KBM-7 (cell line): Measurements from ENCODE around the gene KIDINS220.

Experiments used
- DNase-seq: peaks from one replicate; pipeline ENCODE4 v3.0.0-alpha.2; 2015
- in situ Hi-C: fragments of 300-500 bp; cut with MboI; formaldehyde crosslinking; loops from 2 replicates; pipeline ENCODE4 v1.14.3; 2020; ENCODE audit warnings: low sequenced_read_pairs, low pct_unique_long_range_greater_than_20kb, mixed read lengths

The KIDINS220 gene

DNA sequence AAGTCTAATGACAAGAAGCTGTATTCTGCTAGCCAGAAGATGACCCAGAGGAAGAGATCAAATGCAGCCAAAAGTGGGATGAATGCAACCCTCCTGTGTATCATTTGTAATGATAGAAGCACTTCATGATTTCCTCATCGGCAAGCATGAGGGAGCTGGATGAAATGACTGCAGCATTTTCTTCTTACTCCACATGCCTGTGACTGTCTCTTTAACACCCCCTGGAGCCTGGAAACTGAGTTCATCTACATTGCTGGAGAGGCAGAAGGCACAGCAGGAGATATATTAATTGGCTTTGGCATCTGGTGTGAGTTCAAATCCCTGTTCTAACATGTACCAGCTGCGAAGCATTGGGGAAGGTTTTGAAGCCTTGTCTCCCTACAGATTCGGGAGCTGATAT, 117.9 kb downstream of the KIDINS220 start:
- DNase-seq, result no peak
- in situ Hi-C loops, result loop anchor here (25.0 kb wide), 1 partner anchor 1607 kb away; no protein-coding TSS in a partner anchor

GRCh38 chr2:8714971-8715370, 122.4 kb downstream of the KIDINS220 start:
- in situ Hi-C loops, result loop anchor here (25.0 kb wide), 1 partner anchor 1603 kb away; no protein-coding TSS in a partner anchor
- no peak for DNase-seq

- no peak for DNase-seq
- in situ Hi-C loops, result loop anchor here (25.0 kb wide), 1 partner anchor 1602 kb away; no protein-coding TSS in a partner anchor
Observed at GRCh38 chr2:8714283-8714682, 123.1 kb downstream of the KIDINS220 start.

DNA sequence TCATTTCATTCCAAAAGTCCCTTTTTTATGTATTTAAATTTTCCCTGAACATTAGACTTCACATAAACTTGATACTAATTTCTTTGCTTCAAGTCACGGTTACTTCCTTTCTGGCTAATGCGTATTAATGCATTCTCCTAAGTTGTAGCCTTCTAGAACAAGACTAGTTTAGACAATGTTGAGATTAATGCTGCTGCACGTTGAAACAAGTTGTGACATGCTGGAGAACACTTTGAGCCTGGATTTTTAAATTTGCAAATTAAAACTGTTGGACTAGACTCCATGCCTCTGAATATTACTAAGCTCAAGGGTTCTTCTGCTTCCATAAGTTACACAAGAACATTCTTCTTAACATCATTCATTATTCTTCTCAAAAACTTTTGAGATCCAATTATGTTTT, 126.5 kb downstream of the KIDINS220 start:
- DNase-seq, result no peak
- in situ Hi-C loops, result loop anchor here (25.0 kb wide), 1 partner anchor 1599 kb away; no protein-coding TSS in a partner anchor

- in situ Hi-C loops, result loop anchor here (25.0 kb wide), 1 partner anchor 1597 kb away; no protein-coding TSS in a partner anchor
- DNase-seq, result no peak
Observed at GRCh38 chr2:8709611-8710010, 127.8 kb downstream of the KIDINS220 start.

DNA sequence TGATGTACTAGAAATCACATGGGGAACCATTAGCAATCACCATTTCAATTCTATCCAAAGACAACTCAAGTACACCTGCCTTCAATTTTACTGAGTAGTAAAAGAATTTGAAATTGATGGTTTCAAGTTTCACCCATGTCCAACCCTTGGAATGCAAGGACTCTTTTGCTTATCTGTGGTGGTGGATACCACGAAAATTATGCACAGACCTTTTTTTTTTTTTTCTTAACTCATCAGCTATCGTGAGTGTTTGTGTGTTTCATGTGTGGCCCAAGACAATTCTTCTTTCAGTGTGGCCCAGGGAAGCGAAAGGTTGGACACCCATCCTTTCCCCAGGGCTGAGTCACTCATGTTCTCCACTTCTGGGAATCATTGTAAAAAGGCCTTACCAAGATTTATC, 132.5 kb downstream of the KIDINS220 start:
- no peak for DNase-seq
- in situ Hi-C loops, result loop anchor here (25.0 kb wide), 1 partner anchor 1593 kb away; no protein-coding TSS in a partner anchor

- in situ Hi-C loops, result loop anchor here (25.0 kb wide), 1 partner anchor 1590 kb away; no protein-coding TSS in a partner anchor
- no peak for DNase-seq
Observed at GRCh38 chr2:8701681-8702379, 135.6 kb downstream of the KIDINS220 start.

- in situ Hi-C loops, result loop anchor here (25.0 kb wide), 1 partner anchor 1588 kb away; no protein-coding TSS in a partner anchor
- DNase-seq, result no peak
Observed at GRCh38 chr2:8699839-8700238, 137.6 kb downstream of the KIDINS220 start.

GRCh38 chr2:8697190-8697589, 140.2 kb downstream of the KIDINS220 start:
- in situ Hi-C loops, result no loop called here

GRCh38 chr2:8694737-8695136, 142.7 kb downstream of the KIDINS220 start:
- in situ Hi-C loops, result no loop called here
- DNase-seq, result no peak

More at GRCh38 chr2:8697190-8697589, 140.2 kb downstream of the KIDINS220 start:
- DNase-seq, result no peak

- DNase-seq, result no peak
- in situ Hi-C loops, result no loop called here
Observed at GRCh38 chr2:8693157-8693821, 144.1 kb downstream of the KIDINS220 start.

DNA sequence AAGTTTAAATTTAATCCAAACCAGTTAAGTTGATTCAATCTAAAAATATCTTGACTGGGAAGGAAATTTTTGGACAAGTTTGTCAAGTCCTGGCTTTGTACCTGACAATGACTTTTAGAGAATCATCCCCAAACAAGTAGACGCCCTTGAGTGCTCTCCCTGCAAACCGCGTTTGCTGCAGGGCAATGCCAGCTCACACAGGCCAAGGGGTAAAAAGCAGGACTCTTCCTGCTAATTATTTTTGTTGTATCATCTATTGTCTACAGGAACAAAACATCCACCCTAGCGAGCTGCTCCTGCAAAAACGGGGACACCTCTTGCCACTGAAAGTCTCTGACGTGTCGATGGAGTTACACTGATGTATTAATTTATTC, 144.6 kb downstream of the KIDINS220 start:
- in situ Hi-C loops, result no loop called here
- no peak for DNase-seq

DNA sequence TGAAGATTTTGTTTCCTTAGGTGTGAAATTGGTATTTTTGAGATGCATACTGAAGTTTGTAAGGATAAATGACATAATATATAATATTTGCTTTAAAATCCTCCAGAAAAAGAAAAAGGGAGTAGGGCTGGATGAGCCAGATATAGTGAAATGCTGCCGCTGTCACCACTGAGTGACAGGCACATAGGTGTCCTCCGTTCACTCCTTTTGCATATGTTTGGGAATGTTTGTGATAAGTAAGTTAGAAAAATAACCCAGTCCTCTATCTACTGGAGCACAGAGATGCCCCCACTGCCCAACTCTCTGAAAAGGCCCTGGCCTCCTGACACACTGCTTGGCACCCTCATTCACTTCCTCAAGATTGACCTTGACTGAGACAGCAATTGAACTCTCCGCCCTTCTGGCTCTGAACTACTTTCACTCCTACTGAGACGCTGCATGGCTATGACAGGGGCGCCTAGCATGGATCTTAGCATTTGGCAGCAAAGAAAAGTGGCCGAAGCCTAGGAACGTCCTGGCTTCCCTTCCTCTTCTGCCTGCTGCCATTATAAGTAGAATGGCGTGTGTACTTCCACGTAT, 145.5 kb downstream of the KIDINS220 start:
- DNase-seq, result no peak
- in situ Hi-C loops, result no loop called here

- in situ Hi-C loops, result no loop called here
- peak; percentile 76 for DNase-seq
Observed at GRCh38 chr2:8685697-8686358, 151.6 kb downstream of the KIDINS220 start.

DNA sequence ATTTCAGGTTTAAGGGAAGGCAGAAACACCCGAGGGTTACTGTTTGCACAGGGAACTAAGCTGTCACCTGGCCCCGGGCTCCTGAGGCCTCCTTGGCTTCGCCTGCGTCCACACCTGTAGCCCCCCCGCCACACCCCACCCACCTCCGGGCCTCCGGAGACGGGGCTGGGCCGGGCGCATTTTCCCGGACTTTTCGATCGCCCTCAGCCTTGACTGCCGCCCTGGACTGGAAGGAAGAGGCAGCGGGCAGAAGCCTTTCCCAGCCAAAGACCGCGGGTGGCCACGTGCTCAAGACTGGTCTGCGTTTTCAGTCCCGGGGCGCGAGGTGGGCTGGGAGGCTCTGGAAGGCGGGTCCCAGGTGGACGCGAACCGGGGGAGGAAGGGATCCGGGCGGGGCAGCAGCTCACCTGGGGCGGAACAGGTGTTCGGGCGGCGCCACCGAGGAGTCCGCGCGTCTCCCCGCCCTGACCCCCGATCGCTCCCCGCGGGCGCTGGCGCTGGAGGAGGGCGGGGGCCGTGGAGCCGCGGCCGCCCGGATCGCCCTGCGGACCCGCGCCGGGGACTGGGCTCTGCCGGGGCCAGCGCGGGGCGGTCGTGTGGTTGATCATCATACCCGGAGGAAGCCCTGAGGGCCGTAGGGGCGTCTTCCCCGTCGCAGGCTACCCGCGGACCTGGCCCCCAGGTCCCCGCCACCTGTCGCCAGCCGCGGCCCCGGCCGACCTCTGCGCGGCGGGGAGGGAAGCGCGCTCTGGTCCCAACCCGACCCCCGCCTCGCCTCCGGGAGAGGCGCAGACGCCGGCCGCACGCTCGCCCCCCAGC, 152.3 kb downstream of the KIDINS220 start:
- in situ Hi-C loops, result no loop called here
- DNase-seq, result peak; percentile 34

GRCh38 chr2:8684540-8684877, 152.9 kb downstream of the KIDINS220 start:
- DNase-seq, result peak; percentile 36
- in situ Hi-C loops, result no loop called here

DNA sequence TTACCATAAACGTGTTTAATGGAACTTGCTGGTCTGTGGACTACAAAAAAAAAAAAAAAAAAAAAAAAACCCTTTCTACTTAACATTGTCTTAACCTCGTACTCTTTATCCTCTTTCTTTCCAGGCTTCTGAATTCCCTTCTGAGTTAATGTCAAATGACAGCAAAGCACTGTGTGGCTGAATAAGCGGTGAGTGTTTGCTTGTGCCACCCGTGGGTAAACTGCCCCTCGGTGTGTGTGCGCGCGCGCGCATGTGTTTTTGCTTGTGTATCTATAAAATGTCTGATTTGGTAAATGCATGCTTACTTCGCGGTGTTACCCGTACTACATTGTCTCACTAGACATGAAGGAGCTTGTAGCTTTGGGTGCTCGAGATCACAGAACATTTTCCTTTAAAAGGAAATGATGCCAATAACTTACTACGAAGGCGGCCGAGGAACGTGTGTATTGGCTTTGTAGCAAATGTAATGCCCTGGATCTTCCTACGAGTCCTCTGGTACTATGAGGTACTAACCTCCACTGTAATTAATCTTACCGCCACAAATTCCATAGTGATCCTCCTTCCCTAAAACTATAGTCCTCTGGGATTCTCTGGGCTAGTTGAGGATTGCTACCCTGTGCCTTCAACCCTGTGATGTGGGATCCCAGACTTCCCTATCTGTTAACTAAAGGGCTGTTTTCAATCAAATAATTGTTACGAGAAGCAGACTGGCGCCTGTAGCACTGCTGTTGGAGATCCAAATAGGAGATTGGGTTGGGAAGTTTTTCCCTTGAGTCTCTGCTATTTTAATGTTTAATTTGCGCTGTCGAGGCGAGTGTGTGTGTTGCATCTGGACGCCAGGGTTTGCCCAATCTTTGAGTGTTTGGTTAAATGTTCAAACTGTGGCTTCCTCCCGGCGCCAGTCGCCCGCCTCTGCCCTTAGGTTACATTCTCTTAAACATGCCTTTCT, 154.4 kb downstream of the KIDINS220 start:
- peak; percentile 62 for DNase-seq
- in situ Hi-C loops, result no loop called here
